Fibroblast of lung (primary cell): ENCODE data around the gene HIVEP3. TPM values are rescaled to one million over a fixed set of nuclear protein-coding genes. Genes with fewer than 3 reads are reported as not detected.
A peak's percentile ranks its signal among the peaks of the same experiment; 100 is the strongest.

Source experiments
- DNase-seq, 2 donors: peaks; one replicate each; pipeline versions ENCODE4 v3.0.0 to v3.0.0-alpha.2; 2010; ENCODE audit warnings: low read depth in 2 of 2
- H2AFZ ChIP-seq: 2 replicates; pipeline ENCODE4 v1.5.1; 2012; ENCODE audit warnings: low read length, control low read depth, inconsistent platforms
- H3K27ac ChIP-seq: 2 replicates; pipeline ENCODE4 v1.5.1; 2011; ENCODE audit warnings: low read length, control low read depth; ENCODE audit not compliant: insufficient read depth
- H3K27me3 ChIP-seq: 2 replicates; pipeline ENCODE4 v1.5.1; 2011; ENCODE audit warnings: mild to moderate bottlenecking, low read length; ENCODE audit not compliant: control insufficient read depth, insufficient read depth
- H3K36me3 ChIP-seq: 2 replicates; pipeline ENCODE4 v1.5.1; 2011; ENCODE audit warnings: low read length; ENCODE audit not compliant: control insufficient read depth, insufficient read depth
- H3K4me1 ChIP-seq: 2 replicates; pipeline ENCODE4 v1.5.1; 2011; ENCODE audit warnings: low read length; ENCODE audit not compliant: control insufficient read depth, insufficient read depth; ENCODE audit errors: extremely low read depth
- H3K4me2 ChIP-seq: 2 replicates; pipeline ENCODE4 v1.5.1; 2011; ENCODE audit warnings: low read length, control low read depth; ENCODE audit not compliant: insufficient read depth; ENCODE audit errors: extremely low read depth
- H3K4me3 ChIP-seq, 4 experiments: fragments of 200-600 bp in 1 of 4; sonication (generic) in 1 of 4; replicated peaks in 1 of 4; 2 replicates each; pipeline ENCODE4 v1.5.1; 2011 to 2016; ENCODE audit warnings: low read length in 4 of 4, low read depth in 3 of 4, mild to moderate bottlenecking in 3 of 4, control low read depth in 2 of 4, inconsistent platforms in 1 of 4, mixed read lengths in 1 of 4; ENCODE audit not compliant: insufficient read depth in 1 of 4; ENCODE audit errors: control extremely low read depth in 1 of 4
- H3K79me2 ChIP-seq: 2 replicates; pipeline ENCODE4 v1.5.1; 2012; ENCODE audit warnings: mild to moderate bottlenecking, low read length, inconsistent platforms; ENCODE audit not compliant: control insufficient read depth, insufficient read depth
- H3K9ac ChIP-seq: 2 replicates; pipeline ENCODE4 v1.5.1; 2011; ENCODE audit warnings: mild to moderate bottlenecking, low read length, control low read depth; ENCODE audit not compliant: insufficient read depth
- H3K9me3 ChIP-seq: 2 replicates; pipeline ENCODE4 v1.5.1; 2012; ENCODE audit warnings: low read depth, low read length; ENCODE audit not compliant: control insufficient read depth, insufficient read depth
- H4K20me1 ChIP-seq: 2 replicates; pipeline ENCODE4 v1.5.1; 2011; ENCODE audit warnings: low read length; ENCODE audit not compliant: control insufficient read depth, insufficient read depth; ENCODE audit errors: extremely low read depth
- EZH2 ChIP-seq: IDR thresholded peaks from 2 replicates; pipeline ENCODE4 v1.5.1; 2012; ENCODE audit warnings: low read length, control low read depth, mild to moderate bottlenecking; ENCODE audit errors: missing control alignments
- polyA plus RNA-seq, 2 donors: library from polyadenylated mRNA; depleted of rRNA in 1 of 2; stranded (reverse) in 1 of 2; unstranded in 1 of 2; fragments of >200 nt; gene quantifications; 2 replicates each; pipeline ENCODE4 v1.2.1, GENCODE V29; 2011 to 2012; ENCODE audit warnings: missing spikeins in 1 of 2
- total RNA-seq: library from RNA; depleted of rRNA; stranded (reverse); fragments of >200 nt; gene quantifications from 2 replicates; pipeline ENCODE4 v1.2.1, GENCODE V29; 2014
- TF ChIP-seq, protein P1 (sequence below), 2 donors: IDR thresholded peaks in 1 of 2; conservative IDR thresholded peaks in 1 of 2; 1 replicate in 1 of 2; 2 replicates in 1 of 2; pipeline ENCODE4 v1.5.1; 2011 to 2012; ENCODE audit warnings: low read length in 2 of 2, control low read depth in 1 of 2, inconsistent platforms in 1 of 2, low read depth in 1 of 2, mild to moderate bottlenecking in 1 of 2

HIVEP3 gene
- total and polyA plus RNA-seq, 2 donors (not counting 1 experiment from before 2014, with no cell fraction given), result 0.83 to 3.2 TPM

DNA sequence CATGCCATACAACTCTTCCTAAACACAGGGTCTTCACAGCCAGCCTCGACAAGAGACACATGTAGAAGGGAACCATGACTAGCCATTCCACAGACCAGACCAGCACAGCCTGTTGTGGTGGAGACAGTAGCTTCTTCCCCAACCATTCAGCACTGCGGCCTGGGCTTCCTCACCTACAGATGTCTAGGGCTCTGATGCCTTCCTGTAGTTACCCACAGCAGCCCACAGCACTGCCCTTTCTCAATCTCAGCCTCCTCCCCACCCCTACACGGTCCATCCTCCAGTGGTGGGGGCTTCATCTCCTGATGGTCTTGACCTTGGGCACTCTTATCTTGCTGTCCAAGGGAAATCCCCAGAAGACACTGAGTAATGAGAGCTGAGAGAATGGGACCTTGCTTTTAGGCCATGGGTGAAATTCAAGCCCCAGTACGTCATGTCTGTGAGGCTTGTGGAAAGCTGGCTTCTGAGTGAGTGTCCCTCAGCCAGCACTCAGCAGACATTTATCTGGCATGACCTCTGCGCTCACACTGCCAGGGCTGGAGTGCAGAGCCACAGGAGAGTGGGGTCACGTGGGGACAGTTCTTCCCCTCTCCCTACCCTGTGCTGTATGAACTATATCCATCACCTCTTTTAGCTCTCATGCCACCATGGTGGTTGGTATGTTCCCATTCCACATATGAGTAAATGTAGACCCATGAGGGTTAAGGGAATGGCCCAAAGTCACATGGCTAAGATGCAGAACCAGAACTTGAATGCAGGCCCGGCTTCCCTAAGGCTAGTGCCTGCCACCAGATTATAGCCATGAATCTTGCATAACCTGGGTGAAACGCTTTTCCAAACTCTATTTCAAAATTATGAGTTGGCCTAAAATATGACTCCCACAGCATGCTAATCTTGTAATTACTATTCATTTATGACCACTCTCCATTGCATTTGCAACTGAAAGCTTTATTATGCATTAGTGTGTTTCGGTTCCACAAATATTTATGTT lies 104.7 kb downstream of the HIVEP3 start:
- Histone ChIP-seq H3K4me2 (no peak overlapping the region), H2AFZ (no peak overlapping the region), H3K27ac (no peak overlapping the region), H3K27me3 (no peaks in the 10 kb centered on the region), H3K9me3 (no peaks in the 10 kb centered on the region), H3K4me1 (peaks cover 5% of the 10 kb centered on the region), H3K79me2 (no peaks in the 10 kb centered on the region), H3K4me3 (no peak overlapping the region), H3K36me3 (no peaks in the 10 kb centered on the region), H4K20me1 (no peaks in the 10 kb centered on the region), H3K9ac (no peak overlapping the region)
- no peak for DNase-seq
- TF ChIP-seq, protein P1, sequence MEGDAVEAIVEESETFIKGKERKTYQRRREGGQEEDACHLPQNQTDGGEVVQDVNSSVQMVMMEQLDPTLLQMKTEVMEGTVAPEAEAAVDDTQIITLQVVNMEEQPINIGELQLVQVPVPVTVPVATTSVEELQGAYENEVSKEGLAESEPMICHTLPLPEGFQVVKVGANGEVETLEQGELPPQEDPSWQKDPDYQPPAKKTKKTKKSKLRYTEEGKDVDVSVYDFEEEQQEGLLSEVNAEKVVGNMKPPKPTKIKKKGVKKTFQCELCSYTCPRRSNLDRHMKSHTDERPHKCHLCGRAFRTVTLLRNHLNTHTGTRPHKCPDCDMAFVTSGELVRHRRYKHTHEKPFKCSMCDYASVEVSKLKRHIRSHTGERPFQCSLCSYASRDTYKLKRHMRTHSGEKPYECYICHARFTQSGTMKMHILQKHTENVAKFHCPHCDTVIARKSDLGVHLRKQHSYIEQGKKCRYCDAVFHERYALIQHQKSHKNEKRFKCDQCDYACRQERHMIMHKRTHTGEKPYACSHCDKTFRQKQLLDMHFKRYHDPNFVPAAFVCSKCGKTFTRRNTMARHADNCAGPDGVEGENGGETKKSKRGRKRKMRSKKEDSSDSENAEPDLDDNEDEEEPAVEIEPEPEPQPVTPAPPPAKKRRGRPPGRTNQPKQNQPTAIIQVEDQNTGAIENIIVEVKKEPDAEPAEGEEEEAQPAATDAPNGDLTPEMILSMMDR (conservative IDR thresholded peaks at IDR 0.05 in 1 of 2, IDR thresholded peaks at IDR 0.05 in 1 of 2; ENCODE audit: low read depth in 1 of 2, low read length in 2 of 2), result no peak
- no peak for TF ChIP-seq EZH2

GRCh38 chr1:41813226-41813625 lies 105.5 kb downstream of the HIVEP3 start:
- Histone ChIP-seq H3K27ac (peak overlapping the region; percentile 8), H3K79me2 (no peaks in the 10 kb centered on the region)

GRCh38 chr1:41812453-41812852 lies 106.3 kb downstream of the HIVEP3 start:
- H3K9ac ChIP-seq, result no peak overlapping the region
- H4K20me1 ChIP-seq, result no peaks in the 10 kb centered on the region

More at GRCh38 chr1:41813226-41813625, 105.5 kb downstream of the HIVEP3 start:
- Histone ChIP-seq H2AFZ (no peak overlapping the region), H3K27me3 (no peaks in the 10 kb centered on the region), H3K36me3 (no peaks in the 10 kb centered on the region), H3K4me1 (peaks cover 5% of the 10 kb centered on the region), H3K4me2 (no peak overlapping the region), H3K4me3 (no peak overlapping the region), H3K9ac (no peak overlapping the region), H4K20me1 (no peaks in the 10 kb centered on the region), H3K9me3 (no peaks in the 10 kb centered on the region)
- DNase-seq, result peak in 1 of 2 donors; percentile 31
- TF ChIP-seq, protein P1 (conservative IDR thresholded peaks at IDR 0.05 in 1 of 2, IDR thresholded peaks at IDR 0.05 in 1 of 2; ENCODE audit: low read depth in 1 of 2, low read length in 2 of 2), result no peak
- TF ChIP-seq EZH2, result no peak

More at GRCh38 chr1:41812453-41812852, 106.3 kb downstream of the HIVEP3 start:
- H3K9me3 ChIP-seq, result no peaks in the 10 kb centered on the region
- H3K79me2 ChIP-seq, result no peaks in the 10 kb centered on the region
- H3K27me3 ChIP-seq, result no peaks in the 10 kb centered on the region
- TF ChIP-seq, protein P1 (conservative IDR thresholded peaks at IDR 0.05 in 1 of 2, IDR thresholded peaks at IDR 0.05 in 1 of 2; ENCODE audit: low read depth in 1 of 2, low read length in 2 of 2), result no peak
- no peak for TF ChIP-seq EZH2
- no peak overlapping the region for H3K4me3 ChIP-seq
- H3K4me2 ChIP-seq, result peak overlapping the region; percentile 32
- no peaks in the 10 kb centered on the region for H3K36me3 ChIP-seq
- peaks cover 5% of the 10 kb centered on the region for H3K4me1 ChIP-seq
- no peak overlapping the region for H2AFZ ChIP-seq
- peak overlapping the region; percentile 71 for H3K27ac ChIP-seq
- DNase-seq, result peak; percentile 89 to 93
